Measurements from ENCODE around the gene SYT8. TPM values are rescaled to one million over a fixed set of nuclear protein-coding genes. Genes with fewer than 3 reads are reported as not detected.

The SYT8 gene
- total RNA-seq, 2 donors from 2014 or later: 1.7 to 4.1 TPM

DNA sequence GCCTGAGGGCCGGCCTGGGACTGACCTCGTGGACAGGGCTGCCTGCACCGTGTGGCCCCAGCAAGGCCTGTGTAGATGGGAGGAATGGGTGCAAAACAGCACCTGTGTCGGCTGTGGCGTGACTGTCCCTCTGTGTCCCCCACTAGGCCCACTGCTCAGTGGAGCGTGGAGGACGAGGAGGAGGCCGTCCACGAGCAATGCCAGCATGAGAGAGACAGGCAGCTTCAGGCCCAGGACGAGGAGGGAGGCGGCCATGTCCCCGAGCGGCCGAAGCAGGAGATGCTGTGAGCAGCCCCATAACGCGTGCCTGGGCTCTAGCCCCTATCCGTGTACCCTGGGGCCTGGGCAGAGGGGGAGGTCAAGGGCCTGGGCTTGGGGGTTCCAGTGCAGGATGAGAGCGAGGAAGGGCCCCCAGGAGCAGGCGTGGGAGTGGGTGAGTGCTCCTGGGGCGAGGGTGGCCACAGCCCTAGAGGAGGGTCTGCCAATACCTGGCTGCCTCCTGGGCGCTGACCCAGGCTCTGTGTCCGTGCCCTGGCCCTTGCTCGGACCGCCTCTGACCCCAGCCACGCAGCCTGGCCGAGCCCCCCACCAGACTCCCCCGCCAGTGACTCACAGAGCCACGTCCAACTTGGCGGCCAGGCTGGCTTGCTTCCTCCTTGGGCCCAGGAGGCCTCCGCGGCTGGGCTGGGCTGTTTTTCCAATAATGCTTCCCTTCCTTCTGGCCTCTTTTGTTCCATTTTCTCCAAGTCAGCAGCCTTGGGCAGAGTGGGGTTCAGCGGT, 45.3 kb downstream of the SYT8 start:
- Histone ChIP-seq H3K27me3 (replicated peaks; ENCODE audit: insufficient read depth) (no peaks in the 10 kb centered on the region), H3K27ac (no peak overlapping the region), H3K4me3 (no peak overlapping the region), H3K9me3 (no peaks in the 10 kb centered on the region), H3K36me3 (no peaks in the 10 kb centered on the region), H3K4me1 (replicated peaks) (no peaks in the 10 kb centered on the region)
- WGBS: 80% methylated on average over 32 of the region's 32 CpGs
- intact Hi-C loops (cut with DNase I): loop anchor here (5.0 kb wide), 3 partner anchors 37 to 272 kb away; partner anchors contain the start of genes TNNI2 and TNNT3
- no peak for DNase-seq (ENCODE audit: low spot score)
- TF ChIP-seq, protein P1, sequence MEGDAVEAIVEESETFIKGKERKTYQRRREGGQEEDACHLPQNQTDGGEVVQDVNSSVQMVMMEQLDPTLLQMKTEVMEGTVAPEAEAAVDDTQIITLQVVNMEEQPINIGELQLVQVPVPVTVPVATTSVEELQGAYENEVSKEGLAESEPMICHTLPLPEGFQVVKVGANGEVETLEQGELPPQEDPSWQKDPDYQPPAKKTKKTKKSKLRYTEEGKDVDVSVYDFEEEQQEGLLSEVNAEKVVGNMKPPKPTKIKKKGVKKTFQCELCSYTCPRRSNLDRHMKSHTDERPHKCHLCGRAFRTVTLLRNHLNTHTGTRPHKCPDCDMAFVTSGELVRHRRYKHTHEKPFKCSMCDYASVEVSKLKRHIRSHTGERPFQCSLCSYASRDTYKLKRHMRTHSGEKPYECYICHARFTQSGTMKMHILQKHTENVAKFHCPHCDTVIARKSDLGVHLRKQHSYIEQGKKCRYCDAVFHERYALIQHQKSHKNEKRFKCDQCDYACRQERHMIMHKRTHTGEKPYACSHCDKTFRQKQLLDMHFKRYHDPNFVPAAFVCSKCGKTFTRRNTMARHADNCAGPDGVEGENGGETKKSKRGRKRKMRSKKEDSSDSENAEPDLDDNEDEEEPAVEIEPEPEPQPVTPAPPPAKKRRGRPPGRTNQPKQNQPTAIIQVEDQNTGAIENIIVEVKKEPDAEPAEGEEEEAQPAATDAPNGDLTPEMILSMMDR (IDR thresholded peaks at IDR 0.05): no peak
- no peak for TF ChIP-seq POLR2A (IDR thresholded peaks at IDR 0.05)
- no peak for TF ChIP-seq POLR2AphosphoS5 (IDR thresholded peaks at IDR 0.05)

DNA sequence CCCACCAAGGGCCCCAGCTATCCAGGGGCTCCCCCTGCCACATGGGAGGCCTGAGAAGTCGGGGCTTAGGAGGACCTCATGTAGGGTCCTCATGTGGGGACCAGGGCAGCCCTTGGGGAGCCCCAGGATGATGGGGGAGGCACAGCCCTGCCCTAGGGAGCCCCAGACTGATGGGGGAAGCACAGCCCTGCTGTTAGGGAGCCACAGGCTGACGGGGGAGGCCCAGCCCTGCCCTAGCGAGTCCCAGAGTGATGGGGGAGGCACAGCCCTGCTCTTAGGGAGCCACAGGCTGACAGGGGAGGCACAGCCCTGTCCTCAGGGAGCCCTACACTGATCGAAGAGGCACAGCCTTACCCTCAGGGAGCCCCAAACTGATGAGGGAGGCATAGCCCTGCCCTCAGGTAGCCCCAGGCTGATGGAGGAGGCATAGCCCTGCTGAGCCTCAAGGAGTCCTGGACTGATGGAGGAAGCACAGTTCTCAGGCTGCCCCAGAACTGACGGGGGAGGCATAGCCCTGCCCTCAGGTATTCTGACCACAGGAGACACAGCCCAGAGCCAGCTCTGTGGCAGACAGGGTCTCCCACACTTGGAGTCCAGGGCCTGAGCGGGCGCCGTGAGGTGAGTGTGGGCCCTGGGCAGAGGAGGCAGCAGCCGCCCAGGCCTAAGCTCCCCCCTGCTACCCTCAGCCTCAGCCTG, 46.1 kb downstream of the SYT8 start:
- WGBS: 89% methylated on average over 9 of the region's 9 CpGs
- H3K4me3 ChIP-seq: no peak overlapping the region
- H3K36me3 ChIP-seq: no peaks in the 10 kb centered on the region
- TF ChIP-seq, protein P1 (IDR thresholded peaks at IDR 0.05): no peak
- TF ChIP-seq POLR2AphosphoS5 (IDR thresholded peaks at IDR 0.05): no peak
- no peak for TF ChIP-seq POLR2A (IDR thresholded peaks at IDR 0.05)
- no peak overlapping the region for H3K27ac ChIP-seq
- no peaks in the 10 kb centered on the region for H3K9me3 ChIP-seq
- no peaks in the 10 kb centered on the region for H3K27me3 ChIP-seq (replicated peaks; ENCODE audit: insufficient read depth)
- no peaks in the 10 kb centered on the region for H3K4me1 ChIP-seq (replicated peaks)
- intact Hi-C loops (cut with DNase I): loop anchor here (5.0 kb wide), 3 partner anchors 36 to 271 kb away; partner anchors contain the start of genes TNNI2 and TNNT3
- no peak for DNase-seq (ENCODE audit: low spot score)

DNA sequence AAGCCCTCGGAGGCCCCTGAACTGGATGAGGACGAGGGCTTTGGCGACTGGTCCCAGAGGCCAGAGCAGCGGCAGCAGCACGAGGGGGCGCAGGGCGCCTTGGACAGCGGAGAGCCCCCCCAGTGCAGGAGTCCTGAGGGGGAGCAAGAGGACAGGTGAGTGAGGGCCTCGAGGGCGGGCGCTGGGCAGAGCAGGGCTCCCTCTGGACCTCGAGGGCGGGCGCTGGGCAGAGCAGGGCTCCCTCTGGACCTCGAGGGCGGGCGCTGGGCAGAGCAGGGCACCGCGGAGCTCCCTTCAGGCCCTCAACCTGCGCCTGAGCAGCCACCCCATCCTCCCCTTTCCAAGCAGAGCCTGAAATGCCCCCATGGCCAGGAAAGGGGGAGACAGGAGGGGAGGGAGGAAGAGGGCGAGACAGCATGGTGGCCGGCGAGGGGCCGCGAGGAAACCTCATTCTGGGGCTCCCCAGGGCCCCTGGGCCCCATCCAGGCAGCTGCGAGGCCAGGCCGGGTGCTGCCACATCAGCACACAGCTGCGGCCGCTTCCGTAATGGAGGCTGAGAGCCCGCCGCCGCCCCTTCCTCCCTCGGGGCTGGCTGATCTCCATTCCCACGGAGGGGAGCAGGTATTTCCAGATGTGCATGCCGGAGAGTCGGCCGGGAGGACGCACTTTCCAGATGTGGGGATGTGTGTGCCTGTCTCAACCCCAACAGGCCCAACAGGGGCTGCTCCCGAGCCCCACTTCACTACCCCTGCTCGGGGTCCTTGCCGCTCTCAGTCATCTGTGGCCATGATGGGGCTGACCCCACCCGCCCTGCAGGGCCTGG, 46.9 kb downstream of the SYT8 start:
- no peaks in the 10 kb centered on the region for H3K4me1 ChIP-seq (replicated peaks)
- WGBS: 80% methylated on average over 38 of the region's 43 CpGs

More for the DNA sequence above, 46.9 kb downstream of the SYT8 start:
- TF ChIP-seq, protein P1 (IDR thresholded peaks at IDR 0.05): no peak
- no peak for TF ChIP-seq POLR2A (IDR thresholded peaks at IDR 0.05)
- no peak for TF ChIP-seq POLR2AphosphoS5 (IDR thresholded peaks at IDR 0.05)
- Histone ChIP-seq H3K4me3 (no peak overlapping the region), H3K36me3 (no peaks in the 10 kb centered on the region), H3K27ac (no peak overlapping the region), H3K9me3 (no peaks in the 10 kb centered on the region), H3K27me3 (replicated peaks; ENCODE audit: insufficient read depth) (no peaks in the 10 kb centered on the region)
- no peak for DNase-seq (ENCODE audit: low spot score)
- intact Hi-C loops (cut with DNase I): loop anchor here (5.0 kb wide), 3 partner anchors 36 to 271 kb away; partner anchors contain the start of genes TNNI2 and TNNT3

Measured in prostate gland (tissue), 2 donors.